Esophagus muscularis mucosa (tissue), 4 donors: ENCODE results near the gene RRBP1. TPM values are rescaled to one million over a fixed set of nuclear protein-coding genes. Genes with fewer than 3 reads are reported as not detected.
A peak's percentile ranks its signal among the peaks of the same experiment; 100 is the strongest.

ENCODE experiments used
- DNase-seq: peaks from one replicate; pipeline ENCODE4 v3.0.0-alpha.2; 2017; ENCODE audit errors: extremely low spot score
- H3K27ac ChIP-seq, 4 donors: fragments of 200-600 bp; sonication (generic); replicated peaks in 1 of 4; 1 replicate in 3 of 4; 2 replicates in 1 of 4; pipeline ENCODE4 v1.5.1; 2016 to 2019; ENCODE audit warnings: mild to moderate bottlenecking in 1 of 4
- H3K27me3 ChIP-seq, 4 donors: fragments of 200-600 bp; sonication (generic); one replicate each; pipeline versions ENCODE4 v1.5.1 to v1.6.0; 2016 to 2019
- H3K36me3 ChIP-seq, 4 donors: fragments of 200-600 bp; sonication (generic); one replicate each; pipeline ENCODE4 v1.5.1; 2016 to 2019
- H3K4me1 ChIP-seq, 4 donors: fragments of 200-600 bp; sonication (generic); one replicate each; pipeline ENCODE4 v1.5.1; 2016 to 2019
- H3K4me3 ChIP-seq, 4 donors: fragments of 200-600 bp; sonication (generic); 1 replicate in 2 of 4; 2 replicates in 2 of 4; pipeline ENCODE4 v1.5.1; 2016 to 2019; ENCODE audit warnings: mild to moderate bottlenecking in 4 of 4, moderate library complexity in 1 of 4
- H3K9me3 ChIP-seq, 4 donors: fragments of 200-600 bp; sonication (generic); 1 replicate in 3 of 4; 2 replicates in 1 of 4; pipeline ENCODE4 v1.5.1; 2016 to 2019
- EP300 ChIP-seq: sonication (generic); formaldehyde crosslinking; IDR thresholded peaks from one replicate; pipeline ENCODE4 v1.6.1; 2017; ENCODE audit warnings: antibody characterized with exemption
- POLR2A ChIP-seq: fragments of 450-650 bp; IDR thresholded peaks from one replicate; pipeline ENCODE4 v1.6.1; 2017; ENCODE audit warnings: antibody characterized with exemption, moderate library complexity, mild to moderate bottlenecking, low read depth
- POLR2AphosphoS5 ChIP-seq, 2 donors: sonication (generic); formaldehyde crosslinking; IDR thresholded peaks; one replicate each; pipeline ENCODE4 v1.6.1; 2017; ENCODE audit warnings: antibody characterized with exemption in 2 of 2
- WGBS: methylation state at CpG from one replicate; pipeline ENCODE4 v1.1.5; 2018; 5-methylcytosine and 5-hydroxymethylcytosine counted together
- intact Hi-C: fragments of 100-400 bp; cut with DNase I; formaldehyde crosslinking; loops from one replicate; pipeline ENCODE4 v1.15.1; 2023
- total RNA-seq, 4 donors: library from RNA; depleted of rRNA; stranded (reverse); fragments of >200 nt; gene quantifications; one replicate each; pipeline versions ENCODE4 v1.1.0 to v1.2.1, GENCODE V29; 2016
- TF ChIP-seq, protein P1 (sequence below), 3 experiments: fragments of 200-600 bp in 2 of 3; fragments of 450-650 bp in 1 of 3; sonication (generic) in 2 of 3; IDR thresholded peaks; one replicate each; pipeline ENCODE4 v1.5.1; 2017 to 2019; ENCODE audit warnings: antibody characterized with exemption in 3 of 3, mild to moderate bottlenecking in 2 of 3, moderate library complexity in 1 of 3

Gene RRBP1
- total RNA-seq, 4 donors from 2014 or later, result 61.5 to 86.6 (median 65.4) TPM

DNA sequence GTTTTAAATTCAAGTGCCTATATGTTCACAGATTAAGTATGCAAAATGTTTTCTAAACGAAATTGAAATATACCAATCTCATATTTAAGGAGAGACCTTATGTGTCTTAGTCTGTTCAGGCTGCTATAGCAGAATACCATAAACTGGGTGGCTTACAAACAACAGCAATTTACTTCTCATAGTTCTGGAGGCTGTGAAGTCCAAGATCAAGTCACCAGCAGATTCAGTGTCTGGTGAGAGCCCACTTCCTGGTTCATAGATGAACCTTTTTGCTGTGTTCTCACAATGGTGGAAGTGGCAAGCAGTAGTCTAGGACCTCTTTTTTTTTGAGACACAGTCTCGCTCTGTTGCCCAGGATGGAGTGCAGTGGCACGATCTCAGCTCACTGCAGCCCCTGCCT, 115.7 kb downstream of the RRBP1 start:
- intact Hi-C loops, result no loop called here
- Histone ChIP-seq H3K27ac (peak overlapping the region; percentile 94 to 100 (median 100)), H3K4me1 (peaks cover 37 to 73% (median 72%) of the 10 kb centered on the region in 4 donors), H3K36me3 (no peaks in the 10 kb centered on the region), H3K4me3 (no peak overlapping the region), H3K27me3 (no peaks in the 10 kb centered on the region), H3K9me3 (no peaks in the 10 kb centered on the region)
- WGBS, result 96% methylated on average over 3 of the region's 3 CpGs
- TF ChIP-seq POLR2A (no peak), POLR2AphosphoS5 (IDR thresholded peaks at IDR 0.05) (no peak), EP300 (no peak)
- TF ChIP-seq, protein P1, sequence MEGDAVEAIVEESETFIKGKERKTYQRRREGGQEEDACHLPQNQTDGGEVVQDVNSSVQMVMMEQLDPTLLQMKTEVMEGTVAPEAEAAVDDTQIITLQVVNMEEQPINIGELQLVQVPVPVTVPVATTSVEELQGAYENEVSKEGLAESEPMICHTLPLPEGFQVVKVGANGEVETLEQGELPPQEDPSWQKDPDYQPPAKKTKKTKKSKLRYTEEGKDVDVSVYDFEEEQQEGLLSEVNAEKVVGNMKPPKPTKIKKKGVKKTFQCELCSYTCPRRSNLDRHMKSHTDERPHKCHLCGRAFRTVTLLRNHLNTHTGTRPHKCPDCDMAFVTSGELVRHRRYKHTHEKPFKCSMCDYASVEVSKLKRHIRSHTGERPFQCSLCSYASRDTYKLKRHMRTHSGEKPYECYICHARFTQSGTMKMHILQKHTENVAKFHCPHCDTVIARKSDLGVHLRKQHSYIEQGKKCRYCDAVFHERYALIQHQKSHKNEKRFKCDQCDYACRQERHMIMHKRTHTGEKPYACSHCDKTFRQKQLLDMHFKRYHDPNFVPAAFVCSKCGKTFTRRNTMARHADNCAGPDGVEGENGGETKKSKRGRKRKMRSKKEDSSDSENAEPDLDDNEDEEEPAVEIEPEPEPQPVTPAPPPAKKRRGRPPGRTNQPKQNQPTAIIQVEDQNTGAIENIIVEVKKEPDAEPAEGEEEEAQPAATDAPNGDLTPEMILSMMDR (IDR thresholded peaks at IDR 0.05), result no peak
- DNase-seq, result no peak

DNA sequence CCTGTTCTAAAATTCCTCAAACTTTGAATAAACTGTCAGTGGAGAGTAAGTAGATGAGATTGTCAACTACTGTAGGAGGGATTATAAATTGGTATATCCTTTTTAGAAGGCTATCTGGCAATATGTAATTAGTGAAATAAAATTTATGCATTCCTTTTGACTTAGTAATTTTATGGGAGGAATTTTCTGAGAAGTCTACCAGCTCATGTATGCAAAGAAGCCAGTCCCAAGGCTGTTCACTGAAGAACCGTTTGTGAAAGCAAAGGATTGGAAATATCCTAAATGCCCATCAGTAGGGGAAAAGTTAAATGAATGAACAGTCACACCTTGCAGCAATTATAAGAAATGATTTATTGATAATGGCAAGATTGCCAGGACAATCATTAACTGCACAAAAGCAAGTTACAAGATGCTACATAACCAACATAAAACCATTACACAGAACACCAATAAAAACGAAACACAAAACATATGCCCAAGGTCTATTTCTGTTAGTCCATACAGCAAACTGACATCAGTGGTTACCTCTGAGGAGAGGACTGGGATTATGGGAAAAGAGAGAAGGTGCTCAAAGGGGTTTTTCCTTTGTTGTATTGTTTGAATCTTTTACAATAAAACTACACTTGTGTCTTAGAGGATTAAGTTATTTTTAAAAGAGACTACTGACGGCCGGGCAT, 116.7 kb downstream of the RRBP1 start:
- DNase-seq, result no peak
- Histone ChIP-seq H3K4me3 (no peak overlapping the region), H3K9me3 (no peaks in the 10 kb centered on the region), H3K27me3 (no peaks in the 10 kb centered on the region), H3K27ac (peak overlapping the region; percentile 94 to 100 (median 100)), H3K4me1 (peaks cover 35 to 83% (median 82%) of the 10 kb centered on the region in 4 donors), H3K36me3 (no peaks in the 10 kb centered on the region)
- TF ChIP-seq EP300, result no peak
- peak in 1 of 2 donors; percentile 31 for TF ChIP-seq POLR2AphosphoS5 (IDR thresholded peaks at IDR 0.05)
- WGBS, result 69% methylated on average over 4 of the region's 4 CpGs
- intact Hi-C loops, result no loop called here

Other genes with a start within 250 kb of the RRBP1 start
- gene BFSP1, start 150.9 kb downstream of the RRBP1 start, total RNA-seq, result 1 to 10 TPM; 2.7 to 7.3 (median 6.4) TPM
- 1,000 to 10,000 TPM; 2,370 to 3,630 (median 3,339) TPM for gene DSTN, start 112.2 kb downstream of the RRBP1 start, total RNA-seq
- not detected for gene BANF2, start 17.7 kb upstream of the RRBP1 start, total RNA-seq